PC-9 (cell line): ENCODE data around the gene NCOA3. TPM values are rescaled to one million over a fixed set of nuclear protein-coding genes. Genes with fewer than 3 reads are reported as not detected.
A peak's percentile ranks its signal among the peaks of the same experiment; 100 is the strongest.
"Not testable (repeated sequence)": the region's sequence is repeated elsewhere in the genome, so short reads cannot be mapped to it uniquely, and the experiment has no call there.

Source experiments
- BruUV-seq: library from RNA; stranded (reverse); fragments of 400-500 nt; replicated peaks from 2 replicates; lab custom pipeline; 2021; lab: Mats Ljungman, UMichigan
- CTCF ChIA-PET: fragments of 300-600 bp; sonication (Branson Sonifier 250); formaldehyde crosslinking; loops from one replicate; lab custom pipeline; 2022; ENCODE audit warnings: antibody characterized with exemption; lab: Charles Lee
- POLR2A ChIA-PET: fragments of 300-600 bp; sonication (Branson Sonifier 250); formaldehyde crosslinking; loops from one replicate; lab custom pipeline; 2022; ENCODE audit warnings: antibody characterized with exemption; ENCODE audit not compliant: unreplicated experiment; lab: Charles Lee
- DNase-seq, 2 experiments: peaks; one replicate each; pipeline versions ENCODE4 v3.0.0 to v3.0.0-alpha.2; 2015 to 2022; ENCODE audit warnings: mixed read lengths in 1 of 2
- H2AFZ ChIP-seq: fragments of 200-600 bp; sonication (generic); 2 replicates; pipeline ENCODE4 v1.8.1; 2017; ENCODE audit warnings: antibody characterized with exemption
- H3F3A ChIP-seq: fragments of 200-600 bp; sonication (generic); 2 replicates; pipeline ENCODE4 v1.8.1; 2017; ENCODE audit warnings: antibody characterized with exemption, mild to moderate bottlenecking, low read depth; ENCODE audit not compliant: insufficient read depth
- H3K27ac ChIP-seq: fragments of 200-600 bp; sonication (generic); 2 replicates; pipeline ENCODE4 v1.6.1; 2016; ENCODE audit warnings: mixed run types
- H3K27me3 ChIP-seq: fragments of 200-600 bp; sonication (generic); 2 replicates; pipeline ENCODE4 v1.6.1; 2016; ENCODE audit warnings: low read depth, mixed run types; ENCODE audit not compliant: insufficient read depth
- H3K36me3 ChIP-seq: fragments of 200-600 bp; sonication (generic); 2 replicates; pipeline ENCODE4 v1.6.1; 2016; ENCODE audit warnings: low read depth, mixed run types
- H3K4me1 ChIP-seq: fragments of 200-600 bp; sonication (generic); replicated peaks from 2 replicates; pipeline ENCODE4 v1.6.1; 2016; ENCODE audit warnings: mixed run types; ENCODE audit not compliant: insufficient read depth
- H3K4me2 ChIP-seq: fragments of 200-600 bp; sonication (generic); 2 replicates; pipeline ENCODE4 v1.6.1; 2017; ENCODE audit warnings: mixed run types
- H3K4me3 ChIP-seq: fragments of 200-600 bp; sonication (generic); 2 replicates; pipeline ENCODE4 v1.6.1; 2016; ENCODE audit warnings: mixed run types
- H3K79me2 ChIP-seq: fragments of 200-600 bp; sonication (generic); 2 replicates; pipeline ENCODE4 v1.6.1; 2017; ENCODE audit warnings: low read depth, mixed run types
- H3K9me2 ChIP-seq: fragments of 200-600 bp; sonication (generic); 2 replicates; pipeline ENCODE4 v1.8.1; 2017; ENCODE audit warnings: mild to moderate bottlenecking; ENCODE audit not compliant: insufficient read depth
- H3K9me3 ChIP-seq: fragments of 200-600 bp; sonication (generic); 2 replicates; pipeline ENCODE4 v1.8.1; 2016; ENCODE audit warnings: low read depth; ENCODE audit not compliant: insufficient read depth
- H4K20me1 ChIP-seq: fragments of 200-600 bp; sonication (generic); 2 replicates; pipeline ENCODE4 v1.8.1; 2017; ENCODE audit not compliant: insufficient read depth
- EZH2 ChIP-seq: fragments of 200-600 bp; sonication (generic); IDR thresholded peaks from 2 replicates; pipeline ENCODE4 v1.8.0; 2017; ENCODE audit warnings: antibody characterized with exemption, low read depth
- intact Hi-C: fragments of 100-400 bp; cut with micrococcal nuclease; formaldehyde crosslinking; loops from one replicate; pipeline ENCODE4 v1.10.0; 2022; ENCODE audit not compliant: unreplicated experiment
- total RNA-seq: library from RNA; stranded (reverse); gene quantifications from 2 replicates; pipeline ENCODE4 v1.2.3, GENCODE V29; 2021
- TF ChIP-seq, protein P1 (sequence below): fragments of 200-600 bp; sonication (generic); conservative IDR thresholded peaks from 2 replicates; pipeline ENCODE4 v1.6.1; 2017; ENCODE audit warnings: mixed run types, antibody characterized with exemption, mild to moderate bottlenecking, moderate library complexity

Gene NCOA3
- total RNA-seq, 1 experiment from 2014 or later = 78.0 TPM

DNA sequence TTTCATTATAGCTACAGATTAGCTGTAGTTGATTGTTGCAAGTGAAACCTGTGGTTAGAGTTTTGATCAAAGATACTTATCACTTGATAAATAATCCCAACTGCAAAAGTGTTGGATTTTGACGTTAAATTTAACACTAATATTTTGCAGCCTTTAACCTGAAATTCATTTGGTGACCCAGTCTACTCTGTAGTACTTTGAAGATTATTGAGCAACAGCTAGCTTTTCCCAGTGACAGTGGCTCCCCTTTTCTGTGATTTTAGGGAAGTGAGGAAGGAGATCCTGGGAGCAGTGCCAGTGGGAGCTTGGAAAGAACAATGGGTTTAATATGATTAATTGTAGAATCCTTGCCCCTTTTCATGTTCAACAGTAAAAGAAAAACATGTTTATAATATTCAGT, 76.9 kb downstream of the NCOA3 start:
- H3K9me3 ChIP-seq = no peaks in the 10 kb centered on the region
- peaks cover 30% of the 10 kb centered on the region for H3K36me3 ChIP-seq
- no TSS peak for BruUV-seq
- POLR2A ChIA-PET = interaction anchor here (0.6 to 0.7 kb wide), 4 partner anchors 41 to 1363 kb away, joined by 3 to 5 read pairs (median 4); no protein-coding TSS in a partner anchor
- peaks cover 65% of the 10 kb centered on the region for H3F3A ChIP-seq
- TF ChIP-seq, protein P1, sequence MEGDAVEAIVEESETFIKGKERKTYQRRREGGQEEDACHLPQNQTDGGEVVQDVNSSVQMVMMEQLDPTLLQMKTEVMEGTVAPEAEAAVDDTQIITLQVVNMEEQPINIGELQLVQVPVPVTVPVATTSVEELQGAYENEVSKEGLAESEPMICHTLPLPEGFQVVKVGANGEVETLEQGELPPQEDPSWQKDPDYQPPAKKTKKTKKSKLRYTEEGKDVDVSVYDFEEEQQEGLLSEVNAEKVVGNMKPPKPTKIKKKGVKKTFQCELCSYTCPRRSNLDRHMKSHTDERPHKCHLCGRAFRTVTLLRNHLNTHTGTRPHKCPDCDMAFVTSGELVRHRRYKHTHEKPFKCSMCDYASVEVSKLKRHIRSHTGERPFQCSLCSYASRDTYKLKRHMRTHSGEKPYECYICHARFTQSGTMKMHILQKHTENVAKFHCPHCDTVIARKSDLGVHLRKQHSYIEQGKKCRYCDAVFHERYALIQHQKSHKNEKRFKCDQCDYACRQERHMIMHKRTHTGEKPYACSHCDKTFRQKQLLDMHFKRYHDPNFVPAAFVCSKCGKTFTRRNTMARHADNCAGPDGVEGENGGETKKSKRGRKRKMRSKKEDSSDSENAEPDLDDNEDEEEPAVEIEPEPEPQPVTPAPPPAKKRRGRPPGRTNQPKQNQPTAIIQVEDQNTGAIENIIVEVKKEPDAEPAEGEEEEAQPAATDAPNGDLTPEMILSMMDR = no peak
- TF ChIP-seq EZH2 = no peak
- DNase-seq = no peak
- H2AFZ ChIP-seq = no peak overlapping the region
- no peaks in the 10 kb centered on the region for H3K27me3 ChIP-seq
- H4K20me1 ChIP-seq = peaks cover 13% of the 10 kb centered on the region
- peaks cover 99% of the 10 kb centered on the region for H3K79me2 ChIP-seq
- H3K4me1 ChIP-seq = peaks cover 57% of the 10 kb centered on the region
- H3K9me2 ChIP-seq = no peaks in the 10 kb centered on the region
- CTCF ChIA-PET = no interaction called here
- no peak overlapping the region for H3K4me3 ChIP-seq
- no peak overlapping the region for H3K27ac ChIP-seq
- intact Hi-C loops = loop anchor here (5.0 kb wide), 2 partner anchors 34 to 76 kb away; partner anchors contain the start of gene NCOA3
- H3K4me2 ChIP-seq = 0 out of 2 replicates have a peak overlapping the region, but pooled peaks have one; percentile 7

DNA sequence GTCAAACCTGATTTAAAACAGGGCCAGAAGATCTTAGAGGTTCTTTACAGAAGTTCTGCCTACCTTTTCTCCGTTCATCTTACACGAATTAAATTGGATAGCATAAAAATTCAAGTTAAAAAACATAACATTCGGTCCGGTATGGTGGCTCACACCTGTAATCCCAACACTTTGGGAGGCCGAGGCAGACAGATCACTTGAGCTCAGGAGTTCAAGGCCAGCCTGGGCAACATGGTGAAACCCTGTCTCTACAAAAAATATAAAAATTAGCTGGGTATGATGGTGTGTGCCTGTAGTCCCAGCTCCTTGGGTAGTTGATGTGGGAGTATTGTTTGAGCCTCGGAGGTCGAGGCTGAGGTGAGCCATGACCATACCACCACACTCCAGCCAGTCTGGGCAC, 79.0 kb downstream of the NCOA3 start:
- H3K27ac ChIP-seq, BruUV-seq, H3K27me3 ChIP-seq, H3K4me2 ChIP-seq, H3K4me3 ChIP-seq, H3K9me3 ChIP-seq, intact Hi-C loops, CTCF ChIA-PET, DNase-seq, H2AFZ ChIP-seq, H3K9me2 ChIP-seq: not testable (repeated sequence)
- Histone ChIP-seq H3K36me3 (peaks cover 45% of the 10 kb centered on the region), H3K4me1 (peaks cover 36% of the 10 kb centered on the region), H3F3A (peaks cover 69% of the 10 kb centered on the region), H4K20me1 (peaks cover 16% of the 10 kb centered on the region), H3K79me2 (peaks cover 96% of the 10 kb centered on the region)
- POLR2A ChIA-PET = interaction anchor here (0.6 kb wide), 1 partner anchor 13 kb away, joined by 3 read pairs; no protein-coding TSS in a partner anchor

DNA sequence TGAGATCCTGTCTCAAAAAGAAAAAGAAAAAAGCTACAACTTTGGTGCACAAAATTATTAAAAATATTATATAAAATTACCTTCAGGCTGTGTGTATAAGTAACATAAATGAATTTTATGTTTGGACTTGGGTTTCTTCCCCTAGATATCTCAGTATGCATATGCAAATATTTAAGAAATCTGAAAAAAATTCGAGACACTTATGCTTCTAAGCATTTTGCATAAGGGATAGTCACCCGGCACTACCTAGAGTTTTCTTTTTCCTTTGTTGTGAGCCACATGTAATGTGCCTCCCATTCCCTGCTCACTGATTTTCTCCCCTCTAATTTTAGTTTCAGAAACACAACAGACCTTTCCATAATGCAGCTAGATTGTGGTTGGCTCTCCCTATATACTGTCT, 79.4 kb downstream of the NCOA3 start:
- Histone ChIP-seq H3F3A (peaks cover 69% of the 10 kb centered on the region), H3K4me1 (peaks cover 31% of the 10 kb centered on the region), H3K9me2 (no peaks in the 10 kb centered on the region), H3K4me2 (no peak overlapping the region), H3K27ac (no peak overlapping the region), H3K36me3 (peaks cover 45% of the 10 kb centered on the region), H3K9me3 (no peaks in the 10 kb centered on the region), H3K79me2 (peaks cover 96% of the 10 kb centered on the region), H3K4me3 (no peak overlapping the region), H4K20me1 (peaks cover 16% of the 10 kb centered on the region), H2AFZ (no peak overlapping the region), H3K27me3 (no peaks in the 10 kb centered on the region)
- CTCF ChIA-PET = no interaction called here
- intact Hi-C loops = no loop called here
- DNase-seq = no peak
- BruUV-seq = no TSS peak
- TF ChIP-seq, protein P1 = no peak
- TF ChIP-seq EZH2 = no peak
- POLR2A ChIA-PET = no interaction called here

DNA sequence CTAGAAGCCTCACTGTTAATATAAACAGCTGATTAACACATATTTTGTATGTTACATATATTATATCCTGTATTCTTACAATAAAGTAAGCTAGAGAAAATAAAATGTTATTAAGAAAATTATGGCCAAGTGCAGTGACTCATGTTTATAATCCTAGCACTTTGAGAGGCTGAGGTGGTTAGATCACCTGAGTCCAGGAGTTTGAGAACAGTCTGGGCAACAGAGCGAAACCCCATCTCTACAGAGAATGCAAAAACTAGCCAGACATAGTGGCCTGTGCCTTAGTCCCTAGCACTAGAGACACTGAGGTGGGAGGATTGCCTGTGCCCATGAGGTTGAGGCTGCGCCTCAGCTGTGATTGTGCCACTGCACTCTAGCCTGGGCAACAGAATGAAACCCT, 81.9 kb downstream of the NCOA3 start:
- intact Hi-C loops = no loop called here
- POLR2A ChIA-PET = no interaction called here
- Histone ChIP-seq H3K4me2 (no peak overlapping the region), H3K9me3 (no peaks in the 10 kb centered on the region), H3F3A (peaks cover 76% of the 10 kb centered on the region), H3K79me2 (peaks cover 94% of the 10 kb centered on the region), H3K36me3 (peaks cover 64% of the 10 kb centered on the region), H3K4me3 (no peak overlapping the region), H2AFZ (no peak overlapping the region), H3K9me2 (no peaks in the 10 kb centered on the region), H3K27ac (0 out of 2 replicates have a peak overlapping the region, but pooled peaks have one; percentile 15), H4K20me1 (peaks cover 26% of the 10 kb centered on the region), H3K4me1 (peaks cover 7% of the 10 kb centered on the region; the same call in 1 of the 2 replicates), H3K27me3 (no peaks in the 10 kb centered on the region)
- no peak for DNase-seq
- no peak for TF ChIP-seq EZH2
- TF ChIP-seq, protein P1 = no peak
- BruUV-seq = no TSS peak
- CTCF ChIA-PET = no interaction called here
